RWPE1 (cell line): ENCODE measurements around the gene CDC26.
"Not testable (repeated sequence)": the region's sequence is repeated elsewhere in the genome, so short reads cannot be mapped to it uniquely, and the experiment has no call there.

Experiments
- CTCF ChIA-PET: fragments of 350-600 bp; sonication (Branson Sonifier 250); formaldehyde crosslinking; extraction: SDS; loops from one replicate; lab custom pipeline; 2021; lab: Yijun Ruan, JAX
- POLR2A ChIA-PET: fragments of 400-600 bp; formaldehyde crosslinking; extraction: SDS; loops from one replicate; lab custom pipeline; 2020; ENCODE audit warnings: antibody characterized with exemption; ENCODE audit not compliant: low non-redundant PET; lab: Yijun Ruan, JAX
- DNase-seq: peaks from one replicate; pipeline ENCODE4 v3.0.0; 2012; ENCODE audit warnings: low spot score
- H3K27ac ChIP-seq: fragments of 450-650 bp; 2 replicates; pipeline ENCODE4 v1.5.1; 2017
- CTCF ChIP-seq: fragments of 450-650 bp; conservative IDR thresholded peaks from 2 replicates; pipeline ENCODE4 v1.5.1; 2017; ENCODE audit warnings: low read depth, mild to moderate bottlenecking

The CDC26 gene

GRCh38 chr9:113261917-113262671, 13.3 kb downstream of the CDC26 start:
- no peak for DNase-seq
- POLR2A ChIA-PET = no interaction called here
- no peak overlapping the region for H3K27ac ChIP-seq
- CTCF ChIA-PET = no interaction called here
- TF ChIP-seq CTCF = no peak

GRCh38 chr9:113258282-113258681, 17.1 kb downstream of the CDC26 start:
- CTCF ChIA-PET = no interaction called here
- TF ChIP-seq CTCF = no peak
- no peak for DNase-seq
- POLR2A ChIA-PET = no interaction called here
- H3K27ac ChIP-seq = no peak overlapping the region

- no peak for DNase-seq
- H3K27ac ChIP-seq = no peak overlapping the region
- no peak for TF ChIP-seq CTCF
- CTCF ChIA-PET = no interaction called here
- POLR2A ChIA-PET = no interaction called here
Measured at GRCh38 chr9:113257863-113258262, 17.5 kb downstream of the CDC26 start.

GRCh38 chr9:113255438-113255837, 19.9 kb downstream of the CDC26 start:
- H3K27ac ChIP-seq = no peak overlapping the region
- ChIA-PET CTCF (no interaction called here), POLR2A (no interaction called here)
- TF ChIP-seq CTCF = no peak
- no peak for DNase-seq

- no peak for TF ChIP-seq CTCF
- ChIA-PET POLR2A (no interaction called here), CTCF (no interaction called here)
- no peak overlapping the region for H3K27ac ChIP-seq
- no peak for DNase-seq
Measured at GRCh38 chr9:113254991-113255390, 20.4 kb downstream of the CDC26 start.

GRCh38 chr9:113250807-113251206, 24.6 kb downstream of the CDC26 start:
- no peak for DNase-seq
- no peak for TF ChIP-seq CTCF
- ChIA-PET POLR2A (no interaction called here), CTCF (no interaction called here)
- H3K27ac ChIP-seq = no peak overlapping the region

GRCh38 chr9:113249661-113250060, 25.7 kb downstream of the CDC26 start:
- H3K27ac ChIP-seq, POLR2A ChIA-PET, DNase-seq, CTCF ChIA-PET: not testable (repeated sequence)
